ENCODE data around the gene PLCB3. TPM values are rescaled to one million over a fixed set of nuclear protein-coding genes. Genes with fewer than 3 reads are reported as not detected.

The PLCB3 gene
- total and polyA plus RNA-seq, 2 of the 13 experiments (the other 11 are each of a cell fraction or from before 2014, with no cell fraction given), result 7.5 to 13.8 TPM

- TF ChIP-seq HBP1 (CRISPR knock-in tag; IDR thresholded peaks at IDR 0.05; ENCODE audit: low read depth), result peak; percentile 52; the same call in 1 of the 2 replicates
- TF ChIP-seq AKAP8 (CRISPR knock-in tag; IDR thresholded peaks at IDR 0.05), result no peak
- TF ChIP-seq ZNF335 (CRISPR knock-in tag; IDR thresholded peaks at IDR 0.05), result no peak
- TF ChIP-seq FOSL2 (CRISPR knock-in tag; IDR thresholded peaks at IDR 0.05), result peak; percentile 72
- TF ChIP-seq MAZ (IDR thresholded peaks at IDR 0.05; ENCODE audit: borderline replicate concordance, low read depth, low read length), result no peak
- peak; percentile 36; the same call in 1 of the 2 replicates for TF ChIP-seq MAZ (CRISPR knock-in tag; IDR thresholded peaks at IDR 0.05; ENCODE audit: low read depth)
- no peak for TF ChIP-seq HNRNPH1 (optimal IDR thresholded peaks at IDR 0.05; ENCODE audit: low read depth, low read length)
- peak; percentile 54 for TF ChIP-seq AGO2 (optimal IDR thresholded peaks at IDR 0.05; ENCODE audit: low read depth, low read length)
- no peak for TF ChIP-seq SETDB1 (CRISPR knock-in tag; IDR thresholded peaks at IDR 0.05; ENCODE audit: borderline replicate concordance)
- peak; percentile 36; the same call in 1 of the 2 replicates for TF ChIP-seq ZNF609 (CRISPR knock-in tag; IDR thresholded peaks at IDR 0.05; ENCODE audit: borderline replicate concordance)
- TF ChIP-seq ZSCAN30 (CRISPR knock-in tag; IDR thresholded peaks at IDR 0.05), result no peak
- no peak for TF ChIP-seq ZNF530 (CRISPR knock-in tag; IDR thresholded peaks at IDR 0.05; ENCODE audit: low read depth)
- no peak for TF ChIP-seq ZFP41 (CRISPR knock-in tag; IDR thresholded peaks at IDR 0.05; ENCODE audit: borderline replicate concordance)
- TF ChIP-seq EED (CRISPR knock-in tag; IDR thresholded peaks at IDR 0.05), result peak; percentile 84; the same call in 1 of the 2 replicates
- TF ChIP-seq RARA (CRISPR knock-in tag; IDR thresholded peaks at IDR 0.05), result no peak; the same call in 1 of the 2 replicates
- TF ChIP-seq ZNF83 (CRISPR knock-in tag; IDR thresholded peaks at IDR 0.05; ENCODE audit: borderline replicate concordance), result 0 out of 2 replicates have a peak, but pooled peaks have one; percentile 37
- peak; percentile 14; the same call in 1 of the 2 replicates for TF ChIP-seq YEATS4 (CRISPR knock-in tag; IDR thresholded peaks at IDR 0.05; ENCODE audit: borderline replicate concordance)
- peak; percentile 13; the same call in 1 of the 2 replicates for TF ChIP-seq ZNF230 (CRISPR knock-in tag; IDR thresholded peaks at IDR 0.05)
- TF ChIP-seq ZNF18 (CRISPR knock-in tag; IDR thresholded peaks at IDR 0.05; ENCODE audit: insufficient replicate concordance), result peak; percentile 55
- 0 out of 2 replicates have a peak, but pooled peaks have one; percentile 58 for TF ChIP-seq MTA1 (CRISPR knock-in tag; IDR thresholded peaks at IDR 0.05; ENCODE audit: borderline replicate concordance)
These were observed 5.3 kb upstream of the PLCB3 start (continued) for GRCh38 chr11:64245797-64246620.
